NCI-H187 treated with DMSO at 0.1 percent for 48 hours (cell line): ENCODE measurements around the gene MEX3A.
A peak's percentile ranks its signal among the peaks of the same experiment; 100 is the strongest.
"Not testable (repeated sequence)": the region's sequence is repeated elsewhere in the genome, so short reads cannot be mapped to it uniquely, and the experiment has no call there.

ENCODE experiments used
- DNase-seq: peaks from one replicate; lab custom pipeline; 2025; lab: John Stamatoyannopoulos, UW

The MEX3A gene

GRCh38 chr1:156054500-156055280 lies 27.6 kb downstream of the MEX3A start, which contains the start of gene LAMTOR2:
Gene LAMTOR2 (plus strand): TSS chr1:156054782. CDS start chr1:156054890, 108 bp downstream.
- peak; percentile 100 for DNase-seq

GRCh38 chr1:156053768-156054499 lies 28.3 kb downstream of the MEX3A start, which contains the start of gene UBQLN4:
Gene UBQLN4 (minus strand): TSS chr1:156053798. CDS start chr1:156053701, 97 bp downstream.
- peak; percentile 94 for DNase-seq

GRCh38 chr1:156052862-156053767 lies 29.1 kb downstream of the MEX3A start:
- DNase-seq: no peak

GRCh38 chr1:156051011-156051725 lies 31.1 kb downstream of the MEX3A start:
- DNase-seq: no peak

GRCh38 chr1:156050376-156050775 lies 31.9 kb downstream of the MEX3A start:
- no peak for DNase-seq

- no peak for DNase-seq
Observed at GRCh38 chr1:156048663-156049258, 33.5 kb downstream of the MEX3A start.

- DNase-seq: no peak
Observed at GRCh38 chr1:156045076-156045475, 37.2 kb downstream of the MEX3A start.

GRCh38 chr1:156042828-156043227 lies 39.4 kb downstream of the MEX3A start:
- no peak for DNase-seq

GRCh38 chr1:156034991-156035390 lies 47.3 kb downstream of the MEX3A start:
- DNase-seq: not testable (repeated sequence)

- no peak for DNase-seq
Observed at GRCh38 chr1:156033011-156033410, 49.3 kb downstream of the MEX3A start.

- no peak for DNase-seq
Observed at GRCh38 chr1:156026588-156026987, 55.7 kb downstream of the MEX3A start.

GRCh38 chr1:156025876-156026275 lies 56.4 kb downstream of the MEX3A start:
- no peak for DNase-seq

- DNase-seq: no peak
Observed at GRCh38 chr1:156024801-156025200, 57.5 kb downstream of the MEX3A start.
